Measurements from ENCODE around the gene CTIF.

CTIF gene

DNA sequence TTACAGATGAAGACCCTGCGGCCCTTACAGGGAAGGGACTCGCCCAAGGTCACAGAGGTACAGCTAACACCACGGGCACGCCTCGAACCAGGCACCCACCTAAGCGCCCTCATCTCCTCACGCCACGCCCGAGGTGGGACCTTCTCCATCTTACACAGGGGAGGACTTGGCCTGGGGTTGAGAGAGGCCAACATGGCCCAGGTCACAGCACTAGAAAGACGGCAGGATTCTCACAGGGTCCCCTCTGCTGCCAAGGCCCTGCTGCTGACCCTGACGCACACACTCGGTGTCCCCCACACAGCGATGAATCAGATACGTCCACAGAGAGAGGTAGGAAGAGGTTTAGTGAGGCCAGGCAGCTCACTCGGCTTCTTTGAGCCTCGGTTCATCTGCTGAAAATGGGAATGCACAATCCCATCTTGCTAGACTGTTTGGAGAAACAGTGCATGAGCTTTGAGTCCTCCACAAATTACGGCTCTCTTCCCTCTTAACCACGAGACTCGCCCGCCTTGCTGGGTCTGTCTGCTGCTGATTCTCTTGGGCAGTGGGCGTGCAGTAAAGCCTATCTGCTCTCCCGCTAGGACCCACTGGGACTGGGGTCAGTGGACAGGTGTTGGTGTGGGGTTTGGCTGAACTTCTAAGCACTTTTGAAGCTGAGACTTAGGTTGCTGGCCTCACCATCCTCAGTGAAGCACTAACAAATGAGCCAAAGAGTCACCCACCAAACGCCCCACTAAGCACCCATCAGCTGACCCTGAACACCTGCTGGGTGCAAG lies 332.7 kb downstream of the CTIF start:
- TF ChIP-seq, protein P1, sequence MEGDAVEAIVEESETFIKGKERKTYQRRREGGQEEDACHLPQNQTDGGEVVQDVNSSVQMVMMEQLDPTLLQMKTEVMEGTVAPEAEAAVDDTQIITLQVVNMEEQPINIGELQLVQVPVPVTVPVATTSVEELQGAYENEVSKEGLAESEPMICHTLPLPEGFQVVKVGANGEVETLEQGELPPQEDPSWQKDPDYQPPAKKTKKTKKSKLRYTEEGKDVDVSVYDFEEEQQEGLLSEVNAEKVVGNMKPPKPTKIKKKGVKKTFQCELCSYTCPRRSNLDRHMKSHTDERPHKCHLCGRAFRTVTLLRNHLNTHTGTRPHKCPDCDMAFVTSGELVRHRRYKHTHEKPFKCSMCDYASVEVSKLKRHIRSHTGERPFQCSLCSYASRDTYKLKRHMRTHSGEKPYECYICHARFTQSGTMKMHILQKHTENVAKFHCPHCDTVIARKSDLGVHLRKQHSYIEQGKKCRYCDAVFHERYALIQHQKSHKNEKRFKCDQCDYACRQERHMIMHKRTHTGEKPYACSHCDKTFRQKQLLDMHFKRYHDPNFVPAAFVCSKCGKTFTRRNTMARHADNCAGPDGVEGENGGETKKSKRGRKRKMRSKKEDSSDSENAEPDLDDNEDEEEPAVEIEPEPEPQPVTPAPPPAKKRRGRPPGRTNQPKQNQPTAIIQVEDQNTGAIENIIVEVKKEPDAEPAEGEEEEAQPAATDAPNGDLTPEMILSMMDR (IDR thresholded peaks at IDR 0.05), result no peak

DNA sequence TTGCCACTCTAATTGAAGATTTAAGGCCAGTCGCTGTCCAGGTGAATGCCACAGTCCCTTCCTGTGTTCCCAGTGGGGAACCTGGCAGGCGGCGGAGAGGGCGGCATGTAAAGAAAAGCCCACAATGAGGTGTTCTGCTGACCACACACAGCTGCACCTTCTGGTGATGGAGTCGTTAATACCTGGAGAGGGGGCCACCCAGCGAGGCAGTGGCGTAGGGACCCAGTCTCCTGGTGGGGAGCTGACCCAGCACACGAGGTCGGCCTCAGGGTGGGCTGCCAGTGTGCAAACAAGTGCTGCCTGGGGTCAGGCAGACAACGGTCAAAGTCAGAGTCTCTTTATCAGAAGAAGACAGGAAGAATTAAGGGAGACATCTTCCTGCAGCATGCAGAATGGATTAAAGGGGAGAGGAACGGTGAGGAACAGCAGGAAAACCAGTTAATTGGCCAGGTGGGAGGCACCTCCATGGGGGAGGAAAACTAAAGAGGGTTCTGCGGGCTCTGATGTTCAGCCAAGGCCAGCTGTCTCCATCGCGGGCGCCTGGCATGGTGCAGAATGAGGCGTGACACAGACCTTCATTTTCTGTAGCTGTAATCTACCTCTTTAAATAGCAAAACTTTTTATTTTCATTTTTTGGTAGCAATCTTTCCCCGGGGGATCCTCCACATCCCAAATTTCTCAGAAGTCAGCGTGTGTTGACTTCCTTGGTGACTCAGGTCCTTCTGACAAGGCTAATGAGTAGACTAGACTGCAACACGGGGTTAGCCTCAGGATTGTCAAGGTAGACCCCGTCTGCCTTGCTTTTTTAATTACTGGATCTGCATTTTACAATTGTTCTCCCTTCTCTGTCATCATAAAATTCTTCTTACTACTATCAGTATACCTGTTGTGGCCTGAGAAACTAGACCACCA lies 333.7 kb downstream of the CTIF start:
- TF ChIP-seq, protein P1 (IDR thresholded peaks at IDR 0.05), result no peak

DNA sequence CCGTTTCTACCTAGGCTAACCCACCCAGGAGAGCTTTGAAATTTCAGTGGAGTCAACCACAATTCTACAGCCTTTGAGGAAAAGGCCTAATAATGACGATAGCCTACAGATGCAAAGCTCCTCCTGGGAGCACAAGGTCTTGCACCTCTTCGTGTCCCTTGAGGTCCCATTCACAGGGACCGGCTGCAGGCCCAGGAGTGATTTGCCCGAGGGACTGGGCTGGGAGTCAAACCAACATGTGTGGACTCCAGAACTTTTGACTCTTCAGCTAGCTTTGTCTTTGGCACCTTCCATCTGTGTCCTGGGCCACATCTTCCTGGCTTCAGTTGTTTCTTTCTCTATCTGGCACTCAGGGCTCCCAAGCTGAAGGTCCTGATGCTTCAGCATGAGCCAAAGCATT lies 335.4 kb downstream of the CTIF start:
- TF ChIP-seq, protein P1 (IDR thresholded peaks at IDR 0.05), result no peak

DNA sequence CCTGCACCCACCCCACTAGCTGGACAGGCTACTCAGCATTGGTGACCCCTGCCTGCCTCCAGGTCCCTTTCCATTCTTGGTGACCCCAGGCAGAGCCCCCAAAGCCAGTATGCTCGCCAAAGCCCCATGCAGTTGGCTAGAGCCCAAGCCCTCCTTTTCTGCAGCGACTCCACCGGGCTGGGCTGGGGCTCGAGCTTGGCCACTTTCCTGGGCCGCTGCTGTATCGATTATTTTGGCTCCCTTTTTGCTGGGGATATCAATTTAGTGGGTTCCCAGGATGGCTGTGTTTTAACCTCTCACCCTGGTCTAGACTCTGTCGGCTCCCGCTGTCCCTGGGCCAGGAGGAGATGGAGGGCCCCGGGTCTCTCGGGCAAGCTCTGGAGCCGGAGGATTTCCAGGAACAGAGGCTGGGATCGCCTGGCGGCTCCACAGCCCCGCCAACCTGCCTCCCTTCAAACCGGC lies 335.9 kb downstream of the CTIF start:
- TF ChIP-seq, protein P1 (IDR thresholded peaks at IDR 0.05), result no peak

DNA sequence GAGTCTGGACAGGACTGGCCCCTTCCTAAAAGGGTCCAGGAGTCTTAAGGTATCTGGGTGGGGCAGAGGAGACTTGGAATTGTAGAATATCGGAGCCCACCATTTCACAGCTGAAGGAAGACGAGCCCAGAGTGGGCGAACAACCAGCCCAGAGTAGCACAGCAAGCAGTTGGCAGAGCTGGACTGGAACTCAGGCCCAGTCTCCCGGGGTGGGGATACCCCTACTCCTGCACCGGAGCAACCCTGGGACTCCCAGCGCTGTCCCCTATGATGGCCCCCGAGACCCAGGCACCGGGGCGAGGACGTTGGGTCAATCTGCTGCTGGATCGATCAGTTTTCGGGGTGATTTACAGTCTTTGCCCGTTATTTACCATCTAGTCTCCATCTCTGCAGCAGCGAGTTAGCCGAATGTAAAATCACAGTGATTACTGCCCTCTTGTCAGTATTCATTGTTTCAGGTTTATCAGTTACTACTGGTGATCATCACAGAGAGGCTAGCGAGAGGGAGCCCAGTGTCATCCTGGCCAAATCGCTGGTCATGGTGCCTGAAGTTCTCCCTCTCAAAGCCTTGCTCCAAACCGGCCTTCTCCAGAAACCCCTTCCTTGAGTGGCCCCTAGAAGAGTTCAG lies 336.6 kb downstream of the CTIF start:
- TF ChIP-seq, protein P1 (IDR thresholded peaks at IDR 0.05), result no peak

DNA sequence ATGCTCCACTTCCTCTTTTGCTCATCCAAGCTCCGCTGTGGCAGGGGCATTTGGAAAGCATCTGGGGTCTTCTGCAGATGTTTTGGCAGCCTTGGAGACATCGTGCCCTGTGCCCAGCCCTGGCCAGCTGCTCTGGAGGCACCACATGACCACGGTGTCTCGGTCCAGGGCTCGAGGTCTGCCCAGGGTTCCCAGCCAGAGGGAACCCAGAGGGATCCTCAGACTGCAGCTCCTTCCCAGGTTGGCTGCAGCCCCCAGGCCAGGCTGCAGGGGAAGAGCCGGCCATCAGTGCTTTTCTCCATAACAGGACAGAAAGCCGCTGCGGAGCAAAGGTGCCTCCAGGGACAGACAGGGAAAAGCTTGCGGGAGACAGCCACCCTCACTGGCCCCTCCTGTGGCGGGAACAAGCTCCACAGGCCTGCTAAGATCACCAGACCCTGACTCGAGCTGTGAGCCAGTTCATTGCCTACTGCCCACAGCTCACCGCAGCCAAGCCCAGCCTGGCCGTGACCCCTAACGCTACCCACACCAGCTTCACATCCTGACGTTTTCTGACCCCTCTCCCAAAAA lies 337.2 kb downstream of the CTIF start:
- TF ChIP-seq, protein P1 (IDR thresholded peaks at IDR 0.05), result no peak

DNA sequence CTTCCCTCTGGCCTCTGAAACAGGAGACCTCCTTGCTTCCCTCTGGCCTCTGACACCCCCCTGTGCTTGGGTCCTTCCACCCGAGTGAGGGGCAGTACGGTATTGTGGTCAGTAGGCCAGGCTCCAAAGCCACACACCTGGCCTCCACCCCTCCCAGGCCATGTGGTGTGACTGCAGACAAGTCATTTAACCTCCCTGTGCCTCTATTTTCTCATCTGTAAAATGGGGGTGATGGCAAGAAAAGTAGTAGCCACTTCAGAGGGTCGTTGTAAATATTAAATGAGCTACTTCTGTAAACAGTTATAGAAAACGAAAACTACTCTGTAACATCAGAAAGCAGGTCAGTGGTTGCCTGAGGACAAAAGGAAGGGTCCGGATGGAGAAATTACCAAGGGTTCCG lies 337.8 kb downstream of the CTIF start:
- TF ChIP-seq, protein P1 (IDR thresholded peaks at IDR 0.05), result no peak

All from LNCAP (cell line).